Activated CD4-positive, alpha-beta T cell treated with anti-CD3 and anti-CD28 coated beads, Interleukin-2, amount 10 ng/mL, durations not matched to agents 7 days and 5 days (primary cell): ENCODE data around the gene NTPCR. TPM values are rescaled to one million over a fixed set of nuclear protein-coding genes. Genes with fewer than 3 reads are reported as not detected.

Experiments
- CTCF ChIA-PET: fragments of 350-600 bp; sonication (Branson Sonifier 250); formaldehyde crosslinking; loops from one replicate; lab custom pipeline; 2021; ENCODE audit warnings: antibody characterized with exemption; lab: Charles Lee
- POLR2A ChIA-PET: fragments of 350-600 bp; sonication (Branson Sonifier 250); formaldehyde crosslinking; loops from one replicate; lab custom pipeline; 2021; ENCODE audit warnings: antibody characterized with exemption; lab: Charles Lee
- DNase-seq: peaks from one replicate; pipeline ENCODE4 v3.0.0-alpha.2; 2020
- H3K27ac Mint-ChIP-seq: one replicate; pipeline ENCODE4 v1.8.0; 2021; ENCODE audit warnings: mild to moderate bottlenecking, moderate library complexity, mixed read lengths
- H3K27me3 Mint-ChIP-seq: one replicate; pipeline ENCODE4 v1.8.0; 2021; ENCODE audit warnings: mixed read lengths
- H3K36me3 Mint-ChIP-seq: one replicate; pipeline ENCODE4 v1.8.0; 2021; ENCODE audit warnings: low read depth, mixed read lengths
- H3K4me1 Mint-ChIP-seq: one replicate; pipeline ENCODE4 v1.8.0; 2021; ENCODE audit warnings: mixed read lengths
- H3K4me3 Mint-ChIP-seq: one replicate; pipeline ENCODE4 v1.8.0; 2021; ENCODE audit warnings: mild to moderate bottlenecking, moderate library complexity, mixed read lengths
- H3K9me3 Mint-ChIP-seq: one replicate; pipeline ENCODE4 v1.8.0; 2021; ENCODE audit warnings: mixed read lengths
- total RNA-seq, 2 experiments: library from RNA; stranded (reverse); gene quantifications; one replicate each; pipeline ENCODE4 v1.2.3, GENCODE V29; 2021

Gene NTPCR
- total RNA-seq, 2 experiments from 2014 or later, result 36.9 to 45.8 TPM

GRCh38 chr1:233015965-233016364 is 65.6 kb downstream of the NTPCR start:
- no peaks in the 10 kb centered on the region for H3K27me3 Mint-ChIP-seq
- H3K4me1 Mint-ChIP-seq, result peaks cover 4% of the 10 kb centered on the region
- no peak for DNase-seq
- ChIA-PET POLR2A (no interaction called here), CTCF (interaction anchor here (0.6 kb wide), 2 partner anchors 1340 to 1531 kb away, joined by 3 to 4 read pairs; no protein-coding TSS in a partner anchor)
- H3K4me3 Mint-ChIP-seq, result no peak overlapping the region
- peaks cover 18% of the 10 kb centered on the region for H3K36me3 Mint-ChIP-seq
- H3K9me3 Mint-ChIP-seq, result no peaks in the 10 kb centered on the region
- no peak overlapping the region for H3K27ac Mint-ChIP-seq

DNA sequence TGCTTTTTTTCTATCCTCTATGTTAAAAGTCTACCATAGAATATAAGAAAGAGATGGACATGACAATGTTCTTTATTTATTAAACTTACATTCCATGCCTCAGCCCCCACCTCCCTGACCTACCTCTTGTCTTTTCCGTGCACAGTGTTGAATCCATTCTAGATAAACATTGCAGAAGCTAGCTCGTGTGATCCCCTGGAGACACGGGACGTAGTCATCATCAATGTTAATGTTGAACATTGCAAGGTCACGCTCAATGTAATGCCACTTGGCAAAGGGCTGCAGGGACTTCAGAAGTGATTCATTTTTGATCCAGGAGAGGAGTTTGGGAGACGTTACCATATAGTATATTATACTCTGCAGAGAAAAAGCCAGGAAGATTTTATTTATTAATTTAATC is 66.4 kb downstream of the NTPCR start:
- no peak overlapping the region for H3K4me3 Mint-ChIP-seq

DNA sequence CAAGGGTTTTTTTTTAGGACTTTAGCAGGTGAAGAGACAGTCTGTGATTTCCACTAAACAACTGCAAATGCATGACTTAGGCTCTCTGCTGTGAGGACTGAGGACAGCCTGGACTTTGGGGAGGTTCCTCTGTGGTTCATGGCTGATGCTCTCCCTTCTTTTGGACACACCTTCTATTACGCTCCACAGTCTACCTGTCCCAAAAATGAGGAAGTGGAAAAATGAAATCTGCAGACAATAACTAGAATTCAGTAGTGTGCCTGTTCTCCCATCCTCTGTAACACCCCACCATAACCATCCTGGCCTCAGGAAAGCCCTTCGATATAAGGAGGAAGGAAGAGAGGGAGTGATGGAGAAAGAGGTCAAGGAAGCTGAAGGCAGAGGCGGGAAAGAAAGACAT is 68.7 kb downstream of the NTPCR start:
- no peaks in the 10 kb centered on the region for H3K9me3 Mint-ChIP-seq
- POLR2A ChIA-PET, result no interaction called here
- no peak overlapping the region for H3K4me3 Mint-ChIP-seq
- peaks cover 4% of the 10 kb centered on the region for H3K4me1 Mint-ChIP-seq
- DNase-seq, result no peak
- CTCF ChIA-PET, result no interaction called here
- peaks cover 5% of the 10 kb centered on the region for H3K36me3 Mint-ChIP-seq
- H3K27me3 Mint-ChIP-seq, result no peaks in the 10 kb centered on the region
- no peak overlapping the region for H3K27ac Mint-ChIP-seq

More for the DNA sequence above, 66.4 kb downstream of the NTPCR start:
- no peak for DNase-seq
- Mint-ChIP-seq H3K27me3 (no peaks in the 10 kb centered on the region), H3K27ac (no peak overlapping the region), H3K36me3 (peaks cover 18% of the 10 kb centered on the region), H3K9me3 (no peaks in the 10 kb centered on the region), H3K4me1 (peaks cover 4% of the 10 kb centered on the region)
- CTCF ChIA-PET, result no interaction called here
- POLR2A ChIA-PET, result no interaction called here

GRCh38 chr1:233019778-233020325 is 69.4 kb downstream of the NTPCR start:
- H3K36me3 Mint-ChIP-seq, result peaks cover 5% of the 10 kb centered on the region
- POLR2A ChIA-PET, result no interaction called here

DNA sequence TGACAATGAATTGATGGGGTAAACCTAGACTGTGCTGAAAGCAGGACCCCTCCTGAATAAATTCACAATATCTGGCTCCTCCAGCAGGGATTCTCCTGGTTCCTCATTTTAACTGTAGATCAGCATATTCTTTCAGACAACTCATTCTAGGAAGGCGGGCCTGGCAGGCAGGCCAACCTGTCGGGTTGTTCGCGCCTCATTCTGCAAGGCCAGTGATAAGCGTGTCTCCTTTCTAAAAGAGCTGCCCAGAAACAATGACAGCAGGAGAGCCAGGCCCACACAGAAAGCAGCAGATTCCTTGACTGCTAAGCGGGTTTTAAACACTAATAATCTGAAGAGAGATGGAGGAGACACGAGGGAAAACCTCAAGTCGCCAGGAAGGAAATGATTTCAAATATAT is 70.0 kb downstream of the NTPCR start:
- ChIA-PET POLR2A (no interaction called here), CTCF (interaction anchor here (0.6 kb wide), 1 partner anchor 388 kb away, joined by 3 read pairs; no protein-coding TSS in a partner anchor)
- no peak overlapping the region for H3K27ac Mint-ChIP-seq
- peaks cover 4% of the 10 kb centered on the region for H3K4me1 Mint-ChIP-seq
- no peaks in the 10 kb centered on the region for H3K27me3 Mint-ChIP-seq
- no peak for DNase-seq
- H3K9me3 Mint-ChIP-seq, result no peaks in the 10 kb centered on the region
- H3K4me3 Mint-ChIP-seq, result no peak overlapping the region
- H3K36me3 Mint-ChIP-seq, result peaks cover 5% of the 10 kb centered on the region

More at GRCh38 chr1:233019778-233020325, 69.4 kb downstream of the NTPCR start:
- CTCF ChIA-PET, result no interaction called here
- DNase-seq, result no peak
- H3K9me3 Mint-ChIP-seq, result no peaks in the 10 kb centered on the region
- H3K4me3 Mint-ChIP-seq, result no peak overlapping the region
- H3K27me3 Mint-ChIP-seq, result no peaks in the 10 kb centered on the region
- no peak overlapping the region for H3K27ac Mint-ChIP-seq
- peaks cover 4% of the 10 kb centered on the region for H3K4me1 Mint-ChIP-seq

- ChIA-PET POLR2A (no interaction called here), CTCF (interaction anchor here (0.6 kb wide), 1 partner anchor 274 kb away, joined by 5 read pairs; no protein-coding TSS in a partner anchor)
Measured at GRCh38 chr1:233022246-233022645, 71.8 kb downstream of the NTPCR start.

GRCh38 chr1:233024199-233024598 is 73.8 kb downstream of the NTPCR start:
- no peak overlapping the region for H3K27ac Mint-ChIP-seq
- CTCF ChIA-PET, result interaction anchor here (0.5 to 2.0 kb wide), 3 partner anchors 18 to 271 kb away, joined by 3 to 6 read pairs (median 4); no protein-coding TSS in a partner anchor
- POLR2A ChIA-PET, result no interaction called here
- peaks cover 5% of the 10 kb centered on the region for H3K36me3 Mint-ChIP-seq
- H3K9me3 Mint-ChIP-seq, result no peaks in the 10 kb centered on the region
- no peak overlapping the region for H3K4me3 Mint-ChIP-seq
- no peaks in the 10 kb centered on the region for H3K4me1 Mint-ChIP-seq
- no peaks in the 10 kb centered on the region for H3K27me3 Mint-ChIP-seq
- DNase-seq, result no peak

More at GRCh38 chr1:233022246-233022645, 71.8 kb downstream of the NTPCR start:
- no peaks in the 10 kb centered on the region for H3K4me1 Mint-ChIP-seq
- H3K27me3 Mint-ChIP-seq, result no peaks in the 10 kb centered on the region
- peaks cover 5% of the 10 kb centered on the region for H3K36me3 Mint-ChIP-seq
- H3K9me3 Mint-ChIP-seq, result no peaks in the 10 kb centered on the region
- H3K27ac Mint-ChIP-seq, result no peak overlapping the region
- no peak for DNase-seq
- no peak overlapping the region for H3K4me3 Mint-ChIP-seq

DNA sequence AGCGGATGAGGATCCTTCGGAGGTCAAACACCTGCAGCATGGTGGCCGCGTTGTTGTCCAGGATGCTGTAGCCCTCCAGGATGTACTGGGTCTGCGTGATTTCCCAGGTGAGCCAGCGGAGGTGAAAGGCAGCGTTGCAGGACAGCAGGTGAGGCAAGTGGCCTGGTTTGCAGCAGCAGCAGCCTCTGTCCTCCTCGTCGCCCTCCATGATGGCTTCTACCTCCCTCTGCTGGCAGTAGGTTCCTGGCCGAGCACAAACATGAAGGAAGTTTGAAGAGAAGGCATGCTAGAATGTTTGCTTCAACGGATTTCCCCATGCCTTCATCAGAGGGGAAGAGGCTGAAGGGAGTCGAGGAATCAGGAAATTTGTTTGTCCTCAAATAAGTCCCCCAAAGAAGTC is 74.7 kb downstream of the NTPCR start:
- ChIA-PET CTCF (interaction anchor here (0.6 to 2.0 kb wide), 3 partner anchors 11 to 418 kb away, joined by 3 to 6 read pairs (median 3); no protein-coding TSS in a partner anchor), POLR2A (no interaction called here)
- H3K9me3 Mint-ChIP-seq, result no peaks in the 10 kb centered on the region
- H3K27me3 Mint-ChIP-seq, result no peaks in the 10 kb centered on the region
- H3K4me1 Mint-ChIP-seq, result no peaks in the 10 kb centered on the region
- no peak overlapping the region for H3K27ac Mint-ChIP-seq
- peaks cover 5% of the 10 kb centered on the region for H3K36me3 Mint-ChIP-seq
- peak; percentile 33 for DNase-seq
- H3K4me3 Mint-ChIP-seq, result no peak overlapping the region

GRCh38 chr1:233025567-233025966 is 75.2 kb downstream of the NTPCR start:
- H3K36me3 Mint-ChIP-seq, result peaks cover 5% of the 10 kb centered on the region
- DNase-seq, result no peak
- no peak overlapping the region for H3K4me3 Mint-ChIP-seq
- ChIA-PET POLR2A (no interaction called here), CTCF (interaction anchor here (1.2 to 2.0 kb wide), 2 partner anchors 12 to 20 kb away, joined by 3 to 6 read pairs; no protein-coding TSS in a partner anchor)
- H3K9me3 Mint-ChIP-seq, result no peaks in the 10 kb centered on the region
- H3K27me3 Mint-ChIP-seq, result no peaks in the 10 kb centered on the region
- H3K4me1 Mint-ChIP-seq, result no peaks in the 10 kb centered on the region
- H3K27ac Mint-ChIP-seq, result no peak overlapping the region

GRCh38 chr1:233027046-233027445 is 76.6 kb downstream of the NTPCR start:
- H3K9me3 Mint-ChIP-seq, result no peaks in the 10 kb centered on the region
- peaks cover 5% of the 10 kb centered on the region for H3K36me3 Mint-ChIP-seq
- no peaks in the 10 kb centered on the region for H3K27me3 Mint-ChIP-seq
- H3K4me3 Mint-ChIP-seq, result no peak overlapping the region
- no peaks in the 10 kb centered on the region for H3K4me1 Mint-ChIP-seq
- no peak overlapping the region for H3K27ac Mint-ChIP-seq
- no peak for DNase-seq
- ChIA-PET POLR2A (no interaction called here), CTCF (no interaction called here)

DNA sequence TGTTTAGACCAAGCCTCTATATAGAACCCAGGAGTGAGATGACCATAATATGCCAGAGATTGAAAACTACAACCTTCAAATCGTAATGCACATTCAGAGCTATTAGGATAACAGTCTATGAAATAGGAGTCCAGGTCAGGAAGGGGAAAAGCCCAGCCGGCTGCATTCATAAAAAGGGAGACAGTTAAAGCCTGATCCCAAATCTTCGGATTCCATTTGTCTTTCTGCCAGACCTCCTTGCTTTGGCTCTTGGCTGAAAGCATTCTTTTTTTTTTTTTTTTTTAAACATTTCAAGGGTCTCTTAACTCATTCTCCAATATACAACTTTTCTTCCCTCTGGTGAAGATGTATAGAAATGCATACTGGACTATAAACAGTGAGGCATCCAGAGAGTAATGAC is 81.1 kb downstream of the NTPCR start:
- CTCF ChIA-PET, result no interaction called here
- H3K9me3 Mint-ChIP-seq, result no peaks in the 10 kb centered on the region
- H3K4me1 Mint-ChIP-seq, result no peaks in the 10 kb centered on the region
- DNase-seq, result no peak
- H3K4me3 Mint-ChIP-seq, result no peak overlapping the region
- H3K36me3 Mint-ChIP-seq, result peaks cover 2% of the 10 kb centered on the region
- H3K27ac Mint-ChIP-seq, result no peak overlapping the region
- H3K27me3 Mint-ChIP-seq, result no peaks in the 10 kb centered on the region
- POLR2A ChIA-PET, result no interaction called here

GRCh38 chr1:233032916-233033315 is 82.5 kb downstream of the NTPCR start:
- Mint-ChIP-seq H3K4me3 (no peak overlapping the region), H3K4me1 (no peaks in the 10 kb centered on the region), H3K9me3 (no peaks in the 10 kb centered on the region), H3K36me3 (peaks cover 2% of the 10 kb centered on the region), H3K27me3 (no peaks in the 10 kb centered on the region), H3K27ac (no peak overlapping the region)
- POLR2A ChIA-PET, result no interaction called here
- CTCF ChIA-PET, result no interaction called here
- no peak for DNase-seq

DNA sequence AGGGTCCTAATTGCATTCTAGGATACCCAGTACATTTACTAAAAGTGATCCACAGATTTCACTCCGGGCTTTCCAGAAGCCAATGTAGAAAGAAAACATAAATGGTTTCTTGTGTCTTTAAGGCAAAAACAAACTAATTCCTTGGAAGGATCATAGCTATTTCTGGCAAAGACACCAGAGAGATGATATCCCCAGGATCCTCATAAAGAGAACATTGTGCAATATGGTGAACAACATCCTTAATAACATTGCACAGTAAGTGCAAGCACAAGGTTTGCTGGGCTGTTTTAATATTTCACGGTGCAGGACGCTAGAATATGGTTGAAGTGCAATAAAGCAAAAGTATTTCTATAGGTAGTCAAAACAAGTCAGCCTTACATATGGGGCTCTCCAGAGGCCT is 83.0 kb downstream of the NTPCR start:
- no peak overlapping the region for H3K27ac Mint-ChIP-seq

More for the DNA sequence above, 83.0 kb downstream of the NTPCR start:
- H3K9me3 Mint-ChIP-seq, result no peaks in the 10 kb centered on the region
- H3K4me3 Mint-ChIP-seq, result no peak overlapping the region
- no peak for DNase-seq
- ChIA-PET CTCF (no interaction called here), POLR2A (no interaction called here)
- H3K27me3 Mint-ChIP-seq, result no peaks in the 10 kb centered on the region
- H3K4me1 Mint-ChIP-seq, result no peaks in the 10 kb centered on the region
- peaks cover 2% of the 10 kb centered on the region for H3K36me3 Mint-ChIP-seq
